MCF 10A (cell line): ENCODE measurements around the gene RAP2B. TPM values are rescaled to one million over a fixed set of nuclear protein-coding genes. Genes with fewer than 3 reads are reported as not detected.

Source experiments
- BruUV-seq: library from RNA; stranded (reverse); fragments of 400-500 nt; replicated peaks from 2 replicates; lab custom pipeline; 2021; lab: Mats Ljungman, UMichigan
- CTCF ChIA-PET: fragments of 300-600 bp; sonication (Branson Sonifier 250); formaldehyde crosslinking; extraction: SDS; loops from one replicate; lab custom pipeline; 2021; ENCODE audit warnings: antibody characterized with exemption, inconsistent platforms; lab: Yijun Ruan, JAX
- POLR2A ChIA-PET: fragments of 300-600, 350-650 bp; sonication (Branson Sonifier 250); formaldehyde crosslinking; extraction: SDS; loops from one replicate; lab custom pipeline; 2020; ENCODE audit warnings: antibody characterized with exemption, inconsistent platforms; lab: Yijun Ruan, JAX
- DNase-seq: peaks from one replicate; pipeline ENCODE4 v3.0.0-alpha.2; 2018; ENCODE audit not compliant: unreplicated experiment
- H3K27ac Mint-ChIP-seq: one replicate; pipeline ENCODE4 v1.8.0; 2022; ENCODE audit warnings: mild to moderate bottlenecking, low read depth, mixed read lengths; ENCODE audit not compliant: unreplicated experiment
- H3K27me3 Mint-ChIP-seq: one replicate; pipeline ENCODE4 v1.8.0; 2022; ENCODE audit warnings: mixed read lengths; ENCODE audit not compliant: insufficient read depth, unreplicated experiment
- H3K36me3 Mint-ChIP-seq: one replicate; pipeline ENCODE4 v1.8.0; 2022; ENCODE audit warnings: mild to moderate bottlenecking, moderate library complexity, mixed read lengths; ENCODE audit not compliant: insufficient read depth, unreplicated experiment
- H3K4me1 Mint-ChIP-seq: one replicate; pipeline ENCODE4 v1.8.0; 2022; ENCODE audit warnings: mixed read lengths; ENCODE audit not compliant: insufficient read depth, unreplicated experiment
- H3K4me3 Mint-ChIP-seq: one replicate; pipeline ENCODE4 v1.8.0; 2022; ENCODE audit warnings: mild to moderate bottlenecking, moderate library complexity, mixed read lengths; ENCODE audit not compliant: unreplicated experiment
- H3K9me3 Mint-ChIP-seq: one replicate; pipeline ENCODE4 v1.8.0; 2022; ENCODE audit warnings: mixed read lengths; ENCODE audit not compliant: unreplicated experiment
- CTCF ChIP-seq: fragments of 200-600 bp; IDR thresholded peaks from one replicate; pipeline ENCODE4 v1.8.0; 2022; ENCODE audit warnings: antibody characterized with exemption, mild to moderate bottlenecking; ENCODE audit not compliant: unreplicated experiment
- intact Hi-C: fragments of 100-400 bp; cut with micrococcal nuclease; formaldehyde crosslinking; loops from 2 replicates; pipeline ENCODE4 v1.14.1; 2022
- total RNA-seq: library from RNA; stranded (reverse); gene quantifications from 2 replicates; pipeline ENCODE4 v1.2.3, GENCODE V29; 2022

The RAP2B gene
- total RNA-seq, 1 experiment from 2014 or later: 19.3 TPM

GRCh38 chr3:153158189-153158588 lies 3.8 kb upstream of the RAP2B start:
- intact Hi-C loops: no loop called here
- peaks cover 2% of the 10 kb centered on the region for H3K36me3 Mint-ChIP-seq
- H3K27me3 Mint-ChIP-seq: no peaks in the 10 kb centered on the region
- no peaks in the 10 kb centered on the region for H3K9me3 Mint-ChIP-seq
- ChIA-PET POLR2A (interaction anchor here (0.6 to 13.6 kb wide), 2 partner anchors 16 to 499 kb away, joined by 3 to 456 read pairs; no protein-coding TSS in a partner anchor), CTCF (no interaction called here)
- peaks cover 7% of the 10 kb centered on the region for H3K4me1 Mint-ChIP-seq
- no peak for DNase-seq
- no TSS peak for BruUV-seq
- no peak overlapping the region for H3K27ac Mint-ChIP-seq
- no peak for TF ChIP-seq CTCF
- H3K4me3 Mint-ChIP-seq: no peak overlapping the region

GRCh38 chr3:153158961-153159735 lies 2.9 kb upstream of the RAP2B start:
- intact Hi-C loops: no loop called here

GRCh38 chr3:153159771-153160397 lies 2.1 kb upstream of the RAP2B start:
- CTCF ChIA-PET: interaction anchor here (0.6 to 6.0 kb wide), 16 partner anchors 10 to 435 kb away, joined by 3 to 41 read pairs (median 4); no protein-coding TSS in a partner anchor
- H3K4me1 Mint-ChIP-seq: peaks cover 14% of the 10 kb centered on the region
- BruUV-seq: no TSS peak

More at GRCh38 chr3:153158961-153159735, 2.9 kb upstream of the RAP2B start:
- H3K36me3 Mint-ChIP-seq: peaks cover 12% of the 10 kb centered on the region
- H3K9me3 Mint-ChIP-seq: no peaks in the 10 kb centered on the region
- H3K27me3 Mint-ChIP-seq: no peaks in the 10 kb centered on the region
- CTCF ChIA-PET: interaction anchor here (0.8 to 2.9 kb wide), 10 partner anchors 9 to 435 kb away, joined by 3 to 23 read pairs (median 3); no protein-coding TSS in a partner anchor
- no TSS peak for BruUV-seq
- POLR2A ChIA-PET: interaction anchor here (2.4 to 13.6 kb wide), 9 partner anchors 9 to 134 kb away, joined by 10 to 456 read pairs (median 129); no protein-coding TSS in a partner anchor
- H3K4me3 Mint-ChIP-seq: peak overlapping the region; percentile 77
- DNase-seq: no peak
- H3K4me1 Mint-ChIP-seq: peaks cover 7% of the 10 kb centered on the region
- H3K27ac Mint-ChIP-seq: peak overlapping the region; percentile 92
- no peak for TF ChIP-seq CTCF

More at GRCh38 chr3:153159771-153160397, 2.1 kb upstream of the RAP2B start:
- intact Hi-C loops: loop anchor here (5.0 to 10.0 kb wide), 3 partner anchors 275 to 812 kb away; no protein-coding TSS in a partner anchor
- H3K27ac Mint-ChIP-seq: peak overlapping the region; percentile 92
- no peaks in the 10 kb centered on the region for H3K9me3 Mint-ChIP-seq
- no peak for DNase-seq
- POLR2A ChIA-PET: interaction anchor here (0.7 to 13.6 kb wide), 23 partner anchors 10 to 454 kb away, joined by 3 to 456 read pairs (median 11); no protein-coding TSS in a partner anchor
- no peaks in the 10 kb centered on the region for H3K27me3 Mint-ChIP-seq
- peak overlapping the region; percentile 77 for H3K4me3 Mint-ChIP-seq
- peaks cover 19% of the 10 kb centered on the region for H3K36me3 Mint-ChIP-seq
- no peak for TF ChIP-seq CTCF
